Spleen (tissue), 11 donors: Measurements from ENCODE around the gene FAHD1. TPM values are rescaled to one million over a fixed set of nuclear protein-coding genes. Genes with fewer than 3 reads are reported as not detected.

Experiments
- DNase-seq: peaks from one replicate; pipeline ENCODE4 v3.0.0-alpha.2; 2020
- H3K27ac ChIP-seq, 8 donors: fragments of 200-600 bp; sonication (generic) in 7 of 8; 1 replicate in 4 of 8; 2 replicates in 4 of 8; pipeline versions ENCODE4 v1.5.0 to v1.8.0; 2016 to 2021; ENCODE audit warnings: inconsistent platforms in 4 of 8, mild to moderate bottlenecking in 4 of 8, moderate library complexity in 1 of 8
- H3K27me3 ChIP-seq, 7 donors: fragments of 200-600 bp; sonication (generic) in 6 of 7; replicated peaks in 1 of 7; 1 replicate in 4 of 7; 2 replicates in 3 of 7; pipeline versions ENCODE4 v1.5.0 to v1.8.0; 2016 to 2021; ENCODE audit warnings: inconsistent platforms in 3 of 7, mild to moderate bottlenecking in 1 of 7
- H3K36me3 ChIP-seq, 6 donors: fragments of 200-600 bp; sonication (generic) in 5 of 6; 1 replicate in 4 of 6; 2 replicates in 2 of 6; pipeline versions ENCODE4 v1.5.0 to v1.8.0; 2016 to 2021; ENCODE audit warnings: inconsistent platforms in 2 of 6
- H3K4me1 ChIP-seq, 6 donors: fragments of 200-600 bp; sonication (generic) in 5 of 6; 1 replicate in 3 of 6; 2 replicates in 3 of 6; pipeline versions ENCODE4 v1.5.0 to v1.8.0; 2016 to 2021; ENCODE audit warnings: inconsistent platforms in 3 of 6
- H3K4me3 ChIP-seq, 8 donors: fragments of 200-600 bp; sonication (generic) in 7 of 8; 1 replicate in 4 of 8; 2 replicates in 4 of 8; pipeline versions ENCODE4 v1.5.0 to v1.8.0; 2016 to 2021; ENCODE audit warnings: inconsistent platforms in 4 of 8, mild to moderate bottlenecking in 4 of 8, moderate library complexity in 2 of 8
- H3K9me3 ChIP-seq, 8 donors: fragments of 200-600 bp; sonication (generic) in 7 of 8; 1 replicate in 4 of 8; 2 replicates in 4 of 8; pipeline versions ENCODE4 v1.5.0 to v1.8.0; 2016 to 2021; ENCODE audit warnings: inconsistent platforms in 4 of 8
- CTCF ChIP-seq, 11 experiments: fragments of 200-600 bp in 7 of 11; fragments of 450-650 bp in 4 of 11; sonication (generic) in 4 of 11; IDR thresholded peaks in 8 of 11; conservative IDR thresholded peaks in 3 of 11; 1 replicate in 7 of 11; 2 replicates in 4 of 11; pipeline versions ENCODE4 v1.4.0 to v1.8.0; 2016 to 2021; ENCODE audit warnings: antibody characterized with exemption in 11 of 11, inconsistent platforms in 4 of 11, mild to moderate bottlenecking in 1 of 11
- POLR2A ChIP-seq, 3 donors: fragments of 450-650 bp; IDR thresholded peaks; one replicate each; pipeline ENCODE4 v1.5.1; 2017; ENCODE audit warnings: antibody characterized with exemption in 3 of 3, mild to moderate bottlenecking in 1 of 3
- POLR2AphosphoS5 ChIP-seq, 3 donors: sonication (generic); formaldehyde crosslinking; IDR thresholded peaks; one replicate each; pipeline ENCODE4 v1.5.1; 2017; ENCODE audit warnings: antibody characterized with exemption in 3 of 3
- WGBS, 5 donors: extraction: QIAGEN DNeasy Blood & Tissue Kit in 3 of 5; methylation state at CpG; one replicate each; pipeline versions ENCODE4 v1.1.5 to v1.1.7; 2013 to 2018; 5-methylcytosine and 5-hydroxymethylcytosine counted together
- intact Hi-C: fragments of 100-400 bp; cut with DNase I; formaldehyde crosslinking; loops from one replicate; pipeline ENCODE4 v1.15.0; 2023; ENCODE audit warnings: low total_unique reads
- polyA plus RNA-seq, 3 donors: library from polyadenylated mRNA; stranded (reverse); fragments of 200-250 nt; gene quantifications; one replicate each; pipeline ENCODE4 v1.2.1, GENCODE V29; 2013
- total RNA-seq, 7 donors: library from RNA; depleted of rRNA in 3 of 7; stranded (reverse); fragments of >200 nt in 3 of 7; fragmentation: NEBNext Ultra II Directional in 4 of 7; extraction: Animal tissue kit (Norgen Biotek cat#: 25700) in 4 of 7; gene quantifications; one replicate each; pipeline versions ENCODE4 v1.1.0 to v1.2.1, GENCODE V29; 2016 to 2021
- donor health status: healthy with polysubstance abuse.
- donor health status: DM: no; HTN: no; CAD: no; lungs with moderate emphysema.
- donor health status: DM: no; HTN: no; CAD: no.
- donor health status: Bipolar disorder and iron deficiency.
- donor health status: healthy.
- donor health status: DM: no; HTN: no; CAD: no.
- donor health status: DM: yes; HTN: yes; CAD: no.

FAHD1 gene
- total and polyA plus RNA-seq, 10 donors, result 9.5 to 34.9 (median 16.6) TPM

GRCh38 chr16:1821861-1822611 lies 5.0 kb upstream of the FAHD1 start:
- Histone ChIP-seq H3K4me3 (no peak overlapping the region), H3K36me3 (peaks cover 0 to 61% (median 52%) of the 10 kb centered on the region in 6 donors), H3K4me1 (peaks cover 11 to 40% (median 25%) of the 10 kb centered on the region in 6 donors), H3K9me3 (no peaks in the 10 kb centered on the region), H3K27ac (no peak overlapping the region), H3K27me3 (no peaks in the 10 kb centered on the region)
- TF ChIP-seq POLR2AphosphoS5 (IDR thresholded peaks at IDR 0.05) (no peak), CTCF (IDR thresholded peaks at IDR 0.05 in 8 of 11, conservative IDR thresholded peaks at IDR 0.05 in 3 of 11) (no peak), POLR2A (IDR thresholded peaks at IDR 0.05) (no peak)
- DNase-seq, result peak; percentile 57
- intact Hi-C loops, result no loop called here
- WGBS, 5 donors, result 86 to 93% (median 91%) methylated on average over 20 to 24 of the region's 24 CpGs

- Histone ChIP-seq H3K9me3 (no peaks in the 10 kb centered on the region), H3K4me1 (peaks cover 12 to 46% (median 30%) of the 10 kb centered on the region in 6 donors), H3K27me3 (no peaks in the 10 kb centered on the region), H3K4me3 (no peak overlapping the region), H3K36me3 (peaks cover 0 to 53% (median 48%) of the 10 kb centered on the region in 6 donors), H3K27ac (no peak overlapping the region)
- no peak for DNase-seq
- TF ChIP-seq CTCF (IDR thresholded peaks at IDR 0.05 in 8 of 11, conservative IDR thresholded peaks at IDR 0.05 in 3 of 11) (no peak), POLR2AphosphoS5 (IDR thresholded peaks at IDR 0.05) (no peak), POLR2A (IDR thresholded peaks at IDR 0.05) (no peak)
- 95 to 98% (median 96%) methylated on average over 12 to 16 of the region's 16 CpGs for WGBS, 5 donors
- intact Hi-C loops, result no loop called here
These were observed 4.2 kb upstream of the FAHD1 start for GRCh38 chr16:1822801-1823200.

GRCh38 chr16:1823821-1824220 lies 3.2 kb upstream of the FAHD1 start:
- 55 to 86% (median 81%) methylated on average over 9 of the region's 9 CpGs for whole genome bisulfite sequencing, 5 donors
- H3K27ac ChIP-seq, result no peak overlapping the region
- peaks cover 0 to 43% (median 39%) of the 10 kb centered on the region in 6 donors for H3K36me3 ChIP-seq
- no peaks in the 10 kb centered on the region for H3K27me3 ChIP-seq
- intact Hi-C loops, result no loop called here
- DNase-seq, result no peak
- no peaks in the 10 kb centered on the region for H3K9me3 ChIP-seq
- no peak overlapping the region for H3K4me3 ChIP-seq
- H3K4me1 ChIP-seq, result peaks cover 21 to 56% (median 40%) of the 10 kb centered on the region in 6 donors
- TF ChIP-seq POLR2AphosphoS5 (IDR thresholded peaks at IDR 0.05) (no peak), CTCF (IDR thresholded peaks at IDR 0.05 in 8 of 11, conservative IDR thresholded peaks at IDR 0.05 in 3 of 11) (no peak), POLR2A (IDR thresholded peaks at IDR 0.05) (no peak)

GRCh38 chr16:1825381-1825863 lies 1.6 kb upstream of the FAHD1 start:
- H3K4me1 ChIP-seq, result peaks cover 31 to 72% (median 55%) of the 10 kb centered on the region in 6 donors
- H3K27me3 ChIP-seq, result no peaks in the 10 kb centered on the region
- TF ChIP-seq POLR2A (IDR thresholded peaks at IDR 0.05), result no peak
- TF ChIP-seq CTCF (IDR thresholded peaks at IDR 0.05 in 8 of 11, conservative IDR thresholded peaks at IDR 0.05 in 3 of 11), result no peak
- no peak for TF ChIP-seq POLR2AphosphoS5 (IDR thresholded peaks at IDR 0.05)
- DNase-seq, result no peak
- peak overlapping the region; percentile 63 to 96 (median 91) for H3K27ac ChIP-seq
- H3K36me3 ChIP-seq, result peaks cover 0 to 40% (median 27%) of the 10 kb centered on the region in 6 donors
- WGBS, 5 donors, result 60 to 68% (median 63%) methylated on average over 15 of the region's 15 CpGs
- H3K4me3 ChIP-seq, result peak overlapping the region; percentile 78 to 99 (median 94)
- intact Hi-C loops, result no loop called here
- H3K9me3 ChIP-seq, result no peaks in the 10 kb centered on the region
